HG03064 (cell line): ENCODE results near the gene ZNF556.
"Not testable (repeated sequence)": the region's sequence is repeated elsewhere in the genome, so short reads cannot be mapped to it uniquely, and the experiment has no call there.

ENCODE experiments used
- ATAC-seq: cut with Tn5 transposase; IDR thresholded peaks from one replicate; pipeline ENCODE4 v1.9.1; 2021; ENCODE audit warnings: low read depth; ENCODE audit not compliant: unreplicated experiment

The ZNF556 gene

GRCh38 chr19:2902590-2903218 is 35.6 kb downstream of the ZNF556 start:
- no peak for ATAC-seq

GRCh38 chr19:2903326-2903725 is 36.2 kb downstream of the ZNF556 start:
- ATAC-seq, result not testable (repeated sequence)

GRCh38 chr19:2905918-2906519 is 38.9 kb downstream of the ZNF556 start:
- ATAC-seq, result no peak

- no peak for ATAC-seq
Measured at GRCh38 chr19:2906631-2907195, 39.6 kb downstream of the ZNF556 start.

GRCh38 chr19:2912306-2912705 is 45.2 kb downstream of the ZNF556 start:
- ATAC-seq, result no peak

- no peak for ATAC-seq
Measured at GRCh38 chr19:2917275-2918184, 50.4 kb downstream of the ZNF556 start.

GRCh38 chr19:2922987-2923386 is 55.9 kb downstream of the ZNF556 start:
- ATAC-seq, result no peak

GRCh38 chr19:2923510-2923909 is 56.4 kb downstream of the ZNF556 start:
- no peak for ATAC-seq

GRCh38 chr19:2926341-2927031 is 59.4 kb downstream of the ZNF556 start:
- ATAC-seq, result no peak

GRCh38 chr19:2927032-2927430 is 59.9 kb downstream of the ZNF556 start:
- no peak for ATAC-seq
